ENCODE data around the gene PRKCE. TPM values are rescaled to one million over a fixed set of nuclear protein-coding genes. Genes with fewer than 3 reads are reported as not detected.

PRKCE gene
- total and polyA plus RNA-seq, 2 of the 8 experiments (the other 6 are each of a cell fraction or from before 2014, with no cell fraction given) = 0.54 to 2.1 TPM

DNA sequence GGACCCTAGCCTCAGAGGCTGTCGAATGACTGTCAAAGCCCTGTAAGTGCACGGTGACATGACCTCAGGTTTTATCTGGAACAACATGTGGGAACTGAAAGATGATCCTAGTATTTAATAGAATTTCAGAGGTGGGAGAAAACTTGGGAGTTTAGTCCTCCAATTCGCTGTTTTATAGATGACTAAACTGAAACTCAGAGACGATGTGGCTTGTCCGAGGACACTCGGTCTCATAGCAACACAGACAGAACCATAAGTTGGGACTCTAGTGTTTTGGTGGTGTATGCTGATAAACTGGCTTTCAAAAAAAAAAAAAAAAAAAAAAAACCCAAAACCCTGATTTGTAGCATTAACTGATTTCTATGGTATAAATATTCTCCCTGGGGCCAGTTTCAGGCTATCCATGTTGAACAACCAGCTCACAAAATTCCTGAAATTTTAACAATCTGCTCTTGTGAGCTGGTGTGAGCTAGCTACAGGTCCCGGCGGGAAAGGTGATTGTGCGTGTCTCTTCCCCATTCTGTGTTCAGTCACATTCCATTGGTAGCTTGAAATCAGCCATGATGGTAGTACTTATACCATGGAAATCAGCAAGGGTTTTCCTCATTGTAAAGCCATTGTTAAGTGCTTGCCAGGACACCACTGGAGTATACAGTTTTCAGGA is 450.2 kb downstream of the PRKCE start:
- no peak overlapping the region for H2BK12ac ChIP-seq (ENCODE audit: low read depth, low read length)
- H3K23ac ChIP-seq (ENCODE audit: insufficient read length) = no peak overlapping the region
- H2BK120ac ChIP-seq (replicated peaks; ENCODE audit: low read depth, low read length) = no peak overlapping the region
- H2BK20ac ChIP-seq (ENCODE audit: low read length) = no peak overlapping the region
- 91% methylated on average over 9 of the region's 9 CpGs; no CpG with 5 or more reads in 1 of the 2 experiments for WGBS, 2 experiments (ENCODE audit: extremely low coverage in 1 of 2, insufficient coverage in 1 of 2, insufficient read length in 1 of 2, insufficient replicate concordance in 2 of 2, low coverage in 1 of 2, low lambda C conversion rate in 2 of 2, missing lambda C conversion rate in 1 of 2)
- ChIA-PET POLR2A (ENCODE audit: partially characterized antibody) (no interaction called here), CTCF (ENCODE audit: partially characterized antibody) (no interaction called here)
- no peaks in the 10 kb centered on the region for H3K79me1 ChIP-seq (ENCODE audit: low read depth, low read length)
- no peak overlapping the region for H3K18ac ChIP-seq (ENCODE audit: extremely low read depth, low read length)
- H3K4me1 ChIP-seq (replicated peaks in 1 of 4; ENCODE audit: control insufficient read depth in 3 of 4, insufficient read depth in 4 of 4, low read length in 3 of 4) = no peaks in the 10 kb centered on the region
- H2BK15ac ChIP-seq (ENCODE audit: low read length) = no peak overlapping the region
- no peak overlapping the region for H3K4ac ChIP-seq (replicated peaks; ENCODE audit: insufficient read length, low read depth, low read length)
- no peak overlapping the region for H3K56ac ChIP-seq (replicated peaks; ENCODE audit: insufficient read length, low read depth, low read length)
- H3K9me3 ChIP-seq (ENCODE audit: insufficient read depth in 2 of 2, low read depth in 1 of 2, low read length in 1 of 2) = 0 out of 4 replicates have a peak, but pooled peaks cover 0 to 4% of the 10 kb centered on the region in 2 experiments
- H3K79me2 ChIP-seq (ENCODE audit: control insufficient read depth in 1 of 2, insufficient read depth in 2 of 2, low read length in 2 of 2) = no peaks in the 10 kb centered on the region
- no peak overlapping the region for H3K4me3 ChIP-seq (ENCODE audit: extremely low read depth in 1 of 4, insufficient read depth in 2 of 4, low read depth in 3 of 4, low read length in 4 of 4)
- H4K8ac ChIP-seq (ENCODE audit: extremely low read depth, insufficient read depth, low read length) = no peak overlapping the region
- no peak overlapping the region for H2BK5ac ChIP-seq (ENCODE audit: low read depth, low read length)
- H3K27me3 ChIP-seq (replicated peaks in 1 of 4; ENCODE audit: control insufficient read depth in 3 of 4, extremely low read depth in 1 of 4, insufficient read depth in 3 of 4, low read length in 3 of 4) = no peaks in the 10 kb centered on the region
- no peaks in the 10 kb centered on the region for H3K23me2 ChIP-seq (ENCODE audit: low read depth, low read length)
- H3K14ac ChIP-seq (ENCODE audit: insufficient read length) = no peak overlapping the region
- DNase-seq (ENCODE audit: low read depth in 1 of 2, low spot score in 2 of 2) (no peak), FAIRE-seq (no peak)
- H3K36me3 ChIP-seq (ENCODE audit: control insufficient read depth in 2 of 4, insufficient read depth in 4 of 4, low read length in 3 of 4) = no peaks in the 10 kb centered on the region
- no peaks in the 10 kb centered on the region for H4K20me1 ChIP-seq (replicated peaks in 1 of 2; ENCODE audit: control insufficient read depth in 1 of 2, insufficient read depth in 2 of 2, low read length in 2 of 2)
- no peak overlapping the region for H2AK5ac ChIP-seq (ENCODE audit: low read depth, low read length)
- H2AFZ ChIP-seq (ENCODE audit: low read length) = no peak overlapping the region
- H4K91ac ChIP-seq (replicated peaks; ENCODE audit: insufficient read length, low read length) = no peak overlapping the region
- H3K27ac ChIP-seq (ENCODE audit: low read depth, low read length) = no peak overlapping the region
- H4K5ac ChIP-seq (ENCODE audit: insufficient read length, low read depth, low read length) = no peak overlapping the region
- no peak overlapping the region for H3K9ac ChIP-seq (replicated peaks in 1 of 4; ENCODE audit: extremely low read depth in 1 of 4, low read depth in 3 of 4, low read length in 3 of 4)
- H3K4me2 ChIP-seq (ENCODE audit: insufficient read depth in 1 of 2, low read depth in 2 of 2, low read length in 2 of 2) = no peak overlapping the region
- TF ChIP-seq SIRT6 (IDR thresholded peaks at IDR 0.05; ENCODE audit: low read length) (no peak), POLR2AphosphoS5 (IDR thresholded peaks at IDR 0.05; ENCODE audit: low read depth, low read length) (no peak), CHD1 (IDR thresholded peaks at IDR 0.05; ENCODE audit: low read depth, low read length) (no peak), ZNF274 (IDR thresholded peaks at IDR 0.05; ENCODE audit: borderline replicate concordance, extremely low read depth, low read length) (no peak), BACH1 (IDR thresholded peaks at IDR 0.05; ENCODE audit: low read length) (no peak)
- TF ChIP-seq, protein P1, sequence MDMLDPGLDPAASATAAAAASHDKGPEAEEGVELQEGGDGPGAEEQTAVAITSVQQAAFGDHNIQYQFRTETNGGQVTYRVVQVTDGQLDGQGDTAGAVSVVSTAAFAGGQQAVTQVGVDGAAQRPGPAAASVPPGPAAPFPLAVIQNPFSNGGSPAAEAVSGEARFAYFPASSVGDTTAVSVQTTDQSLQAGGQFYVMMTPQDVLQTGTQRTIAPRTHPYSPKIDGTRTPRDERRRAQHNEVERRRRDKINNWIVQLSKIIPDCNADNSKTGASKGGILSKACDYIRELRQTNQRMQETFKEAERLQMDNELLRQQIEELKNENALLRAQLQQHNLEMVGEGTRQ (IDR thresholded peaks at IDR 0.05; ENCODE audit: low read length) = no peak
